H9 (cell line): ENCODE measurements around the gene CORIN. TPM values are rescaled to one million over a fixed set of nuclear protein-coding genes. Genes with fewer than 3 reads are reported as not detected.

ENCODE experiments used
- DNase-seq: peaks from one replicate; pipeline ENCODE4 v3.0.0-alpha.2; 2017
- H2AFZ ChIP-seq: one replicate; pipeline ENCODE4 v1.6.1; 2013; ENCODE audit warnings: mild to moderate bottlenecking, low read length, control low read depth, moderate library complexity
- H2AK5ac ChIP-seq: 2 replicates; pipeline ENCODE4 v1.6.1; 2013; ENCODE audit warnings: low read length, control low read depth, mixed read lengths; ENCODE audit not compliant: insufficient read length
- H2BK120ac ChIP-seq: one replicate; pipeline ENCODE4 v1.6.1; 2013; ENCODE audit warnings: low read depth, mild to moderate bottlenecking, low read length, control low read depth, inconsistent platforms; ENCODE audit not compliant: poor library complexity, severe bottlenecking
- H2BK12ac ChIP-seq: 2 replicates; pipeline ENCODE4 v1.6.1; 2013; ENCODE audit warnings: low read length, control low read depth, mixed read lengths, low read depth; ENCODE audit not compliant: insufficient read length
- H2BK15ac ChIP-seq: 2 replicates; pipeline ENCODE4 v1.6.1; 2013; ENCODE audit warnings: low read depth, low read length, control low read depth
- H2BK20ac ChIP-seq: one replicate; pipeline ENCODE4 v1.6.1; 2013; ENCODE audit warnings: low read depth, mild to moderate bottlenecking, low read length, control low read depth, inconsistent platforms; ENCODE audit not compliant: poor library complexity, severe bottlenecking
- H2BK5ac ChIP-seq: 2 replicates; pipeline ENCODE4 v1.6.1; 2013; ENCODE audit warnings: low read length, control low read depth, mixed read lengths; ENCODE audit not compliant: insufficient read length
- H3K14ac ChIP-seq: 2 replicates; pipeline ENCODE4 v1.6.1; 2013; ENCODE audit warnings: low read length, control low read depth; ENCODE audit not compliant: insufficient read depth
- H3K18ac ChIP-seq: 2 replicates; pipeline ENCODE4 v1.6.1; 2013; ENCODE audit warnings: low read depth, mild to moderate bottlenecking, mixed read lengths, low read length, control low read depth; ENCODE audit not compliant: insufficient read length
- H3K23ac ChIP-seq: 2 replicates; pipeline ENCODE4 v1.6.1; 2013; ENCODE audit warnings: low read length, control low read depth, mixed read lengths, low read depth; ENCODE audit not compliant: insufficient read length
- H3K23me2 ChIP-seq: 2 replicates; pipeline ENCODE4 v1.6.1; 2013; ENCODE audit warnings: low read depth, mild to moderate bottlenecking, mixed read lengths, low read length, control low read depth; ENCODE audit not compliant: insufficient read length, poor library complexity, severe bottlenecking
- H3K27ac ChIP-seq: 2 replicates; pipeline ENCODE4 v1.5.1; 2013; ENCODE audit warnings: low read length, control low read depth, mixed read lengths, low read depth; ENCODE audit not compliant: insufficient read length
- H3K27me3 ChIP-seq: 2 replicates; pipeline ENCODE4 v1.6.1; 2013; ENCODE audit warnings: low read length, control low read depth, inconsistent platforms; ENCODE audit not compliant: insufficient read depth
- H3K4ac ChIP-seq: 2 replicates; pipeline ENCODE4 v1.6.1; 2013; ENCODE audit warnings: low read depth, mild to moderate bottlenecking, control low read depth, inconsistent platforms, low read length, moderate library complexity
- H3K4me1 ChIP-seq: 2 replicates; pipeline ENCODE4 v1.6.1; 2013; ENCODE audit warnings: low read length, control low read depth, inconsistent platforms; ENCODE audit not compliant: insufficient read depth
- H3K4me2 ChIP-seq: 2 replicates; pipeline ENCODE4 v1.6.1; 2013; ENCODE audit warnings: low read length, control low read depth, mixed read lengths; ENCODE audit not compliant: insufficient read length, insufficient read depth
- H3K56ac ChIP-seq: 2 replicates; pipeline ENCODE4 v1.6.1; 2013; ENCODE audit warnings: low read depth, mild to moderate bottlenecking, mixed read lengths, low read length, control low read depth; ENCODE audit not compliant: insufficient read length
- H3K79me1 ChIP-seq: 2 replicates; pipeline ENCODE4 v1.6.1; 2013; ENCODE audit warnings: low read depth, mild to moderate bottlenecking, moderate library complexity, low read length, control low read depth, inconsistent platforms; ENCODE audit not compliant: insufficient read depth, poor library complexity, severe bottlenecking
- H3K79me2 ChIP-seq: 2 replicates; pipeline ENCODE4 v1.6.1; 2013; ENCODE audit warnings: low read length, control low read depth, inconsistent platforms; ENCODE audit not compliant: insufficient read depth
- H3K9ac ChIP-seq: 2 replicates; pipeline ENCODE4 v1.6.1; 2013; ENCODE audit warnings: low read length, control low read depth, mixed read lengths; ENCODE audit not compliant: insufficient read length; ENCODE audit errors: extremely low read depth
- H3K9me3 ChIP-seq: one replicate; pipeline ENCODE4 v1.6.1; 2013; ENCODE audit warnings: low read depth, low read length, inconsistent platforms; ENCODE audit not compliant: control insufficient read depth
- H3T11ph ChIP-seq: one replicate; pipeline ENCODE4 v1.6.1; 2013; ENCODE audit warnings: mild to moderate bottlenecking, low read length, control low read depth, inconsistent platforms
- H4K20me1 ChIP-seq: one replicate; pipeline ENCODE4 v1.6.1; 2013; ENCODE audit not compliant: control insufficient read depth, insufficient read length, insufficient read depth
- H4K5ac ChIP-seq: 2 replicates; pipeline ENCODE4 v1.6.1; 2013; ENCODE audit warnings: low read depth, mild to moderate bottlenecking, mixed read lengths, low read length, control low read depth; ENCODE audit not compliant: insufficient read length
- H4K8ac ChIP-seq: replicated peaks from 2 replicates; pipeline ENCODE4 v1.6.1; 2013; ENCODE audit warnings: low read length, control low read depth, mixed read lengths, low read depth; ENCODE audit not compliant: insufficient read length
- H4K91ac ChIP-seq: 2 replicates; pipeline ENCODE4 v1.6.1; 2013; ENCODE audit warnings: low read depth, mild to moderate bottlenecking, moderate library complexity, mixed read lengths, low read length, control low read depth; ENCODE audit not compliant: insufficient read length
- H3K27ac Mint-ChIP-seq, 3 experiments: 2 replicates in 2 of 3; 3 replicates in 1 of 3; pipeline ENCODE4 v1.8.0; 2020 to 2021; ENCODE audit warnings: mixed read lengths in 3 of 3, mild to moderate bottlenecking in 1 of 3, moderate library complexity in 1 of 3
- H3K27me3 Mint-ChIP-seq: 2 replicates; pipeline ENCODE4 v1.8.0; 2021; ENCODE audit warnings: low read depth, mild to moderate bottlenecking, moderate library complexity, mixed read lengths
- H3K36me3 Mint-ChIP-seq, 3 experiments: 2 replicates in 2 of 3; 3 replicates in 1 of 3; pipeline ENCODE4 v1.8.0; 2020 to 2021; ENCODE audit warnings: low read depth in 3 of 3, mixed read lengths in 3 of 3; ENCODE audit not compliant: insufficient read depth in 1 of 3
- H3K4me1 Mint-ChIP-seq, 2 experiments: 2 replicates each; pipeline ENCODE4 v1.8.0; 2020; ENCODE audit warnings: mixed read lengths in 2 of 2
- H3K4me3 Mint-ChIP-seq, 2 experiments: 2 replicates in 1 of 2; 3 replicates in 1 of 2; pipeline ENCODE4 v1.8.0; 2020 to 2021; ENCODE audit warnings: mild to moderate bottlenecking in 2 of 2, mixed read lengths in 2 of 2, moderate library complexity in 1 of 2
- H3K9me3 Mint-ChIP-seq, 2 experiments: 2 replicates in 1 of 2; 3 replicates in 1 of 2; pipeline ENCODE4 v1.8.0; 2020; ENCODE audit warnings: mild to moderate bottlenecking in 2 of 2, mixed read lengths in 2 of 2, moderate library complexity in 1 of 2
- CTCF ChIP-seq: fragments of 200-600 bp; sonication (generic); conservative IDR thresholded peaks from 3 replicates; pipeline ENCODE4 v1.8.0; 2021; ENCODE audit warnings: antibody characterized with exemption, mild to moderate bottlenecking
- WGBS: extraction: QIAGEN DNeasy Blood & Tissue Kit; methylation state at CpG from one replicate; pipeline ENCODE4 v1.1.7; 2013; ENCODE audit warnings: missing lambda C conversion rate, low lambda C conversion rate, mixed read lengths; ENCODE audit not compliant: insufficient read length; ENCODE audit errors: extremely low coverage; 5-methylcytosine and 5-hydroxymethylcytosine counted together
- total RNA-seq: library from RNA; stranded (reverse); gene quantifications from 2 replicates; pipeline ENCODE4 v1.2.1, GENCODE V29; 2021

The CORIN gene
- total RNA-seq, 1 experiment from 2014 or later: 0.39 TPM

- Histone ChIP-seq H3K18ac (no peak overlapping the region), H2BK120ac (no peak overlapping the region), H3K27ac (no peak overlapping the region), H2AFZ (no peak overlapping the region), H3T11ph (no peak overlapping the region), H4K20me1 (no peaks in the 10 kb centered on the region), H2BK15ac (no peak overlapping the region), H3K56ac (no peak overlapping the region), H3K79me1 (no peaks in the 10 kb centered on the region), H3K23me2 (no peaks in the 10 kb centered on the region), H3K27me3 (no peaks in the 10 kb centered on the region), H4K5ac (no peak overlapping the region), H3K9ac (no peak overlapping the region), H4K8ac (no peak overlapping the region), H2AK5ac (no peak overlapping the region), H3K79me2 (no peaks in the 10 kb centered on the region), H4K91ac (no peak overlapping the region), H3K4me2 (no peak overlapping the region), H3K4ac (no peak overlapping the region), H2BK12ac (no peak overlapping the region), H3K14ac (no peak overlapping the region), H3K9me3 (no peaks in the 10 kb centered on the region), H2BK5ac (no peak overlapping the region), H3K23ac (no peak overlapping the region), H3K4me1 (no peaks in the 10 kb centered on the region), H2BK20ac (no peak overlapping the region)
- no peak for TF ChIP-seq CTCF
- WGBS: no CpG with 5 or more reads among the region's 3 CpGs
- DNase-seq: no peak
- Mint-ChIP-seq H3K27ac (no peak overlapping the region), H3K4me1 (no peaks in the 10 kb centered on the region), H3K36me3 (peaks cover 53 to 77% (median 73%) of the 10 kb centered on the region in 3 experiments), H3K4me3 (no peak overlapping the region), H3K9me3 (peaks cover 0 to 9% of the 10 kb centered on the region in 2 experiments; a peak in 2 of 5 replicates), H3K27me3 (no peaks in the 10 kb centered on the region)
Measured at GRCh38 chr4:47876784-47877546, 39.1 kb upstream of the CORIN start.
